ENCODE results near the gene GRIPAP1.

GRIPAP1 gene, protein sequence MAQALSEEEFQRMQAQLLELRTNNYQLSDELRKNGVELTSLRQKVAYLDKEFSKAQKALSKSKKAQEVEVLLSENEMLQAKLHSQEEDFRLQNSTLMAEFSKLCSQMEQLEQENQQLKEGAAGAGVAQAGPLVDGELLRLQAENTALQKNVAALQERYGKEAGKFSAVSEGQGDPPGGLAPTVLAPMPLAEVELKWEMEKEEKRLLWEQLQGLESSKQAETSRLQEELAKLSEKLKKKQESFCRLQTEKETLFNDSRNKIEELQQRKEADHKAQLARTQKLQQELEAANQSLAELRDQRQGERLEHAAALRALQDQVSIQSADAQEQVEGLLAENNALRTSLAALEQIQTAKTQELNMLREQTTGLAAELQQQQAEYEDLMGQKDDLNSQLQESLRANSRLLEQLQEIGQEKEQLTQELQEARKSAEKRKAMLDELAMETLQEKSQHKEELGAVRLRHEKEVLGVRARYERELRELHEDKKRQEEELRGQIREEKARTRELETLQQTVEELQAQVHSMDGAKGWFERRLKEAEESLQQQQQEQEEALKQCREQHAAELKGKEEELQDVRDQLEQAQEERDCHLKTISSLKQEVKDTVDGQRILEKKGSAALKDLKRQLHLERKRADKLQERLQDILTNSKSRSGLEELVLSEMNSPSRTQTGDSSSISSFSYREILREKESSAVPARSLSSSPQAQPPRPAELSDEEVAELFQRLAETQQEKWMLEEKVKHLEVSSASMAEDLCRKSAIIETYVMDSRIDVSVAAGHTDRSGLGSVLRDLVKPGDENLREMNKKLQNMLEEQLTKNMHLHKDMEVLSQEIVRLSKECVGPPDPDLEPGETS

DNA sequence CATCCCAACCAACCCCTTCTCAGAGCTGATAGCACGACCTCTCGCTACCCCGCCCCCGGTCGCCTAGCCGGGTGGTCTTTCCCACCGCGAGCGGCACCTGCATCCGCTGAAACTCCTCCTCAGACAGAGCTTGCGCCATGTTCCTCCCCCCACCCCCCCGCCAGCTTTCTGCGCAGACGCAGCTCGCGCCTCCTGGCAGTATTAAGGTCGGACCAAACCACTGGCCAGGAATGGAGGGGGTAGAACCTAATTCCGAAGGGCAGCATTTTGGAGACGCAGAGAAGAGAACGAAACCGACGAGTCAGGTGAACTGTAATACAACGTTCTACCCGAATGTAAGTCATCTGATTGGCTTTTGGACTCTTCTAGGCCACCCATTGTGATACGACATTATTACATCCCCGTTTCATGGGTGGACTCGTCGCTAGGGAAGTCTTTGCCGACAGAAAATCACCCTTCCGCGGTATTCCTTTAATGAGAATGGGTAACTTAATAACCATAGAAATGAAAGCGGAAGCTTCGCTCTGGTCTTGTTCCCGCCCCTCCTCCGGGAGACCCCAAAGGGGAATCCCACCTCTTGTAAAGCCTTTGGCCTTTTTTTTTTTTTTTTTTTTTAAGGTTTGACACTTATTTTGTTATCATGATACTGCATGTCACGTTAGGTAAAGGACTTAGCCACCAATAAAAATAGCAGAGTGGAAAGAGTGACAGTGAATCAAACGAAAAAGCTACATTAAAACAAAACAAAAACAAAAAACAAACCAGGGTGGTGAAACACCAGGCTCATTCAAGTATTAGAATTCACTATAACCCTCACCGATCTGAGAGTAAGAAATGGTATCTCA is at the start of gene GRIPAP1:
GRIPAP1 (minus strand) TSS at position 174 of the 845 bp plus-strand sequence; CDS start at position 139, 35 bp downstream.
- peak; percentile 89 for DNase-seq (ENCODE audit: low spot score)

DNA sequence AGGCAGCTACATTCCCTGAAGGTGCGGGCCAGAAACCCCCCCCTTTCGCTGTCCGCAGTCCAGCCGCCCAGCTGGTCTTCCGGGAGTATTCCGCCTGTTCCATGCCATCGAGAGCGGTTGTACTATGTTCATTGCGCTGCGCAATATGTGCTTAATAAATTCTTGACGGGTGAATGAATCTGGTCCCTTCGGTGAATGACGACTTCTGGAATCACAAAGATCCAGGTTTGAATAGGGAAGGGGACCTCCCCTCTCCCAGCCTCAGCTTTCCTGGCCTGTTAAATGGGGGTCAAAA is 41.9 kb upstream of the GRIPAP1 start:
- no peak for DNase-seq (ENCODE audit: low spot score)

DNA sequence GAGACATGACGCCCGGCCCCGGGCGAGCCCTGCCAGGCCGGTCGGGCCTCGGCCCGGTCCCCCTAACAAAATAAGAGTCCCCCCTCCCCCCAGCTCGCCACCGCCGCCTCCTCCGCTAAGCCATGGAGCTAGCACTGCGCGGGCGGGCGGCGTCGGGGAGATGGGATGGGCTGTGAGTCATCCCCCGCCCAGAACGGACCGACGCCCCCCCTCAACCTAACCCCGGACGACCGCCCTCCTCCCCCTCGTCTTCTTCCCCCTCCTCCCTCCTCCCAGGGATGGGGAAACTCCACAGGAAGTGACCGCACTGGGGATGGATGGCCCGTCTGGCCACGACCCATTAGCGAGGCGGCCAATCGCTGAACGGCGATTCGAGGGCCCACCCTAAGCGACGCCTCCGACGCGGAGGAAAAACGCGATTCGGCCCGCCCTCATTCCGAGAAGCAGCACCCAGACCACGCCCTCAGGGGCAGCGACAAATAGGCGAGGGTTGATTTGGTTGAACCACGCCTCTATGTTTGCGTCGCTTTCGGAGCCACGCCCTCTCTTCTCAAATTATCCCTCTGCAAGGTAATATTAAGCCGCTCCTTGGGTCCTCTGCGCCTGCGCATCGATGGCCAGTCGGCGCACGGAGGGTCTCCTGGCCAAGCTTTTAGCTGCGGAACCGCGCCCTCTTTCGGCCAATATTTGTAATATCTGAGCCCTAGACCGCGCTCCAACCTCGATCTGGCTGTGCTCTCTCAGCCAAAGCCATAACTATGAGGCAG is 41.3 kb upstream of the GRIPAP1 start, which contains the start of gene TFE3:
TFE3 (minus strand) TSS at position 138 of the 767 bp plus-strand sequence; CDS start at position 7, 131 bp downstream.
- peak; percentile 98 for DNase-seq (ENCODE audit: low spot score)

DNA sequence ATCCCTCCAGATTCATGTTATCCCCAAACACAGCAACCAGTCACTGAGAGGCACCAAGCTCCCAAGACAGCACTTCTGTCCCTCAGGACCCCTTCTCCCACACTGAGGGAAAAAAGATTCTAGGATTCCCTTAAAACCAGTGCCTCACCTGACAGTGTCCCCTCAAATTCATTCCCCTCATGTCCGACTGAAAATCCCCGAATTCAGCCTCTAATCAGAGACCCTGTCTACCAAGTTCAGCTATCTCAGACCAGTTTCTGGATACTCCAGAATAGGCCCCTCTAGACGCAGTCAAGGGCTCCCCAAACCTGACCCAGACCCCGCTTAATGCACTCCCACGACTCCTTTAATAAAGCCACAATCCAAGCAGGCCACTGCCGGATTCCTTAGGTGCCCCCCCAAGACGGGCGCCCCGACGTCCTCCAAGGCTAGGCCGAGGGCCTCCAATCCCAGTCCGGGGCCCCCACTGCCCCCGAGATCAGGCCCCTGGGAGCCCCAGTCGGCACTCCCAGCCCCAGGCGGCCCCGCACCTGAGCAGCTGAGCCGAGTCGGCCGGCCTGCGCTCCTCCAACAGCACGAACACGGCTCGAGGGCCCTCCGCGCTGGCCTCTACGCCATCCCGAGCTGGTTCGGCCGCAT is 40.6 kb upstream of the GRIPAP1 start:
- DNase-seq (ENCODE audit: low spot score) = peak; percentile 15

DNA sequence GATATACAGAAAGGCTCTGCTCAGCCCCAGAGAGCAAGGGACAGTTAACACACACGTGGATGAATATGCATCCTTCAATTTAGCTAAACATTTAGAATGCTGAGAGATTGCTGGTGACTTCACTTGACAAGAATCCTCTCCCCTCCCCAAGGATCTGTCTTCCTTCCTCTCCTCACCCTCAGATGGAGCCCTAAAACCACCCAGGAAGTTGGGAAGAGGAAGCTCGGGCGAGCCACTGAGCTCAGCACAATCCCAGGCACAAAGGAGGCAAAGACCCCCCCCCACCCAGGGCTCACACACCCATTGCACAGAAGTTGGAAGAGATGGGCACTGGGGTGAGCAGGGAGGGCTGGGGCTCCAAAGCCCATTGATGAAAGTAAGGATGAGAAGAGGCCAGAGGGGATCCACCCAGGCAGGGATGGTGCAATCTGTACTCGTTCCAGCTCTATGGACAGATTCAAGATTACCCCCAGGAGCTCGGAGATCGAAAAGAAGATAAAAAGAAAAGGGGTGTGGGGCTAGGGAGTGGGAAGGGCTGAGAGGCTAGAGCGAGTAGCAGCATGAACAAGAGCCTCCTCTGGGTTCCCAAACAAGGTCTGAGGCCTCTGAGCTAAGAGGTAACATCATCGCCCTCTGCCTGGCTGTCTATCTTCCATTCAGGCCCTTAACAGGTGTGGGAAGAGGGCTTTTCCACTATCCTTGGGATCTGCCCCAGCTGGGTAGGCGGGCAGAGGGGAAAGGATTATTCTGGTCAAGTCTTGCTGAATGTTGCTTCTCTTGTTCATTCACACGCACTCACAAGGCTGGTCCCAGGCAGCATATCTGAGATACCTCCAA is 39.9 kb upstream of the GRIPAP1 start:
- DNase-seq (ENCODE audit: low spot score) = peak; percentile 13

DNA sequence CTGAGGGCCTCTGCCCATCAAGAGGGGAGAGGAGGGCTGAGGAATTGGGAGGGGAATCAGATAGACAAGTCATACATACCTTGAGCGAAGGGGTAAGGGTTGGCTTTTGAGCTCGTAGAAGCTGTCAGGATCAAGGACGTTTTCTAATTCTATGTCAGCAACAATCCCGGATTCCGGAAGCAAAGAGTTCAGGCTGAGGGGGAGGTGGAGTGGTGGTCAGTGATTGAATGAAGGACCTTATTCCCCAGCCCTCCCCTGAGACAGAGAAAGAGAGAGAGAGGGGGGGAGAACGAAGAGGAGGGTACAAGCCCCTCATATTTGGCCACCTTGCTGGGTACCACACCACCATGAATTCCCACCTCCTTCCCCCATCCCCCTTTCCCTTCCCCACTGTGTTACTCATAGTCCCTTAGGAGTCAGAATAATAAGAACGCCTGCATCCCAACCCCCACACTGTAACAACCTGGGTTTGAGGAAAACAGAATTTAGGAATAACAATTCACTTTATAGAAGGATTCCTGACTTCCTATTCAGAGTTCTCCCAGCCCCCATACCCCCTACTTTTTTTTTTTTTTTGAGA is 38.4 kb upstream of the GRIPAP1 start:
- no peak for DNase-seq (ENCODE audit: low spot score)

DNA sequence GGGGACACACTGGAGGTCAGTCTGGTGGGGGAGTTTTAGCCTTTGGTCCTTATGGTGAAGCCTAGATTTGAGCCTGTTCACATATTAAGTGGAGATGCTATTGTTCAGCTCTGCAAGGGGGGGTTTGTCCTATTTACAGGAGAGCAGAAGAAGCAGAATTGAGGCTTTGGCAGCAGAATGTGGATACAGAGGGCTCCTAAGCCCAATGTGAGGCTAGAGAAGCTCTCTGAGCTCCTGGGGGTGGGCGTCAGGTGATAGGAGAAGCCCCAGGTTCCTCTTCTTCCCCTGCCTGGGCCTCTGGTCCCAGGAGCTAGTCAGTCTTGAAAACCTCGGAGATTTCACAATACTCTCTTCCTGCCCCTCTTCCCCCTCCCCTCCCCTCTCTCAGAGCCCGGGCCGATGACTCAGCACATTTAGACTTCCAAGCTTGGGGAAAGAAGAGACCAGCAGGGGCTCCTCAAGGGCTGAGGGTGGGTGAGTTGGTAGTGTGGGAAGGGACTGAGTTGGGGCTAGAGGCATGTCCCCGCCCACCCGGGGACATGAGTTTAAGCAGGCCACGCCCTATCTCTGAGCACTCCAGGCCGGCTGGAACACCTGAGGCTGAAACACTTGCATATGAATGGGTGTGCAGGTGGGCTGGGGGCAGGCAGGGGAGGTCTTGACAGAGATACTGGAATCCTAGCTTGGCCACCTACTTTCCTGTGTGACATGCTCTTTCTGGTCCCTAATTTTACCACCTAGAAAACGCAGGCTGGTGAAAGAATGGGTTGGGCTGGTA is 37.7 kb upstream of the GRIPAP1 start:
- DNase-seq (ENCODE audit: low spot score) = peak; percentile 40

DNA sequence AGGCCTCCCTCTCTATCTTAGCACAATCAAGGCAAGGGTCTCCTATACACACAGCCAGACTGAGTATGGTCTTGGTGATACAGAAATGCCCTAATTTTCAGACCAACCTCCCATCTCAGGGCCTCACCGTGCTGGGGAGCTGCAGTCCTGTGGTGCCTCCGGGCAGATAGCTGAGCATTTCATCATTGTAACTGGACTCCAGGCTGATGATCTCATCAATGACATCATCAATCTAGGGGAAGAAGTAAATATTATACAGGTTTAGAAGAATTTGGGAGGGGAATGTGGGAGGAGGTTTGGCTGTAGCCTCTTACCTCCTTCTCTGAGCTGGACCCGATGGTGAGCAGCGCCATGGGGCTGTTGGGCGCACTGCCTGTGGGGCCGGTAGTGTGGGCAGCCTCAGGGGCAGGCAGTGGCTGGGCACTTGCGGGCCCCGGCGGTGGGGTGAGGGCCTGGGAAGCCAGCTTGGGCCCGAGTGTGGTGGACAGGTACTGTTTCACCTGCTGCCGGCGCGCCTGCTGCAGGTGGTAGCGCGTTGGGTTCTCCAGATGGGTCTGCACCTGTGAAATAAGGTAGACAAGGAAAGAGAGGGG is 35.9 kb upstream of the GRIPAP1 start:
- DNase-seq (ENCODE audit: low spot score) = no peak

DNA sequence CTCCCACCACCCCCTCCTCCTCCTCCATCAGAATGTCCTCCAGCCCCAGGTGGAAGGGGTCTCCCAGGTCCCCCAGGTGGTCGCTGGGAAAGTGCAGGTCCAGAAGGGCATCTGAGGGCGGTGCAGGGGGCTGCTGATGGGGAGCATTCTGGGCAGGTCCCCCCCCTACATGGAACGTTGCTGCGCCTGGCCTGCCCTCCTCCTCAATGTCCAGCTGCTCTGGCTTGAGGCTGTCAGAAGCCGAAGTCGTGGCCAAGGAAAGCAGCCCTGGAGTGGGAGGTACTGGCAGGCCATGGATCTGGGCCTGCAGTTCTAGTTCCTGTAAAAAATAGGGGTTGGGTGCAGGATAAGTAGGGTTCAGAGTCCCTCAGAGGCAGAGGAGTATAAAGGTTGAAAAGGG is 28.2 kb upstream of the GRIPAP1 start:
- DNase-seq (ENCODE audit: low spot score) = no peak

DNA sequence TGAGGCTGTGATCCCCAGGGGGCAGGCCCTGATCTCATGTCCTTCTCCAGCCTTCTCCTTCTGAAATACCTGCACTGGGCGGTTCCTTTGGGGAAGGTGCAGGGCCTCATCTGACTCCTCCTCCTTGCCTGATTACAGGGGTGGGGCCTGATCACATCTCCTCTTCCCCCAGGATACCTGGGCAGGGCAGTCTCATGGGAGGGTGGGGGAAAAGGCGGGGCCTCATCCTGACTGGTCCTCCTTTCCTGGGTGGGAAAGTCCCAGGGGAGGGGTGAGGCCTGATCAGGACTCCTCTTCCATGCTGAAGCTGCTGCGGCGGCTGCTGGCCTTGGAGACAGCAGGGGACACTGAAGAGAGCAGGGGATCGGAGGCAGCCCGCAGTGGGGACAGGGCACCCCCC is 27.8 kb upstream of the GRIPAP1 start:
- no peak for DNase-seq (ENCODE audit: low spot score)

DNA sequence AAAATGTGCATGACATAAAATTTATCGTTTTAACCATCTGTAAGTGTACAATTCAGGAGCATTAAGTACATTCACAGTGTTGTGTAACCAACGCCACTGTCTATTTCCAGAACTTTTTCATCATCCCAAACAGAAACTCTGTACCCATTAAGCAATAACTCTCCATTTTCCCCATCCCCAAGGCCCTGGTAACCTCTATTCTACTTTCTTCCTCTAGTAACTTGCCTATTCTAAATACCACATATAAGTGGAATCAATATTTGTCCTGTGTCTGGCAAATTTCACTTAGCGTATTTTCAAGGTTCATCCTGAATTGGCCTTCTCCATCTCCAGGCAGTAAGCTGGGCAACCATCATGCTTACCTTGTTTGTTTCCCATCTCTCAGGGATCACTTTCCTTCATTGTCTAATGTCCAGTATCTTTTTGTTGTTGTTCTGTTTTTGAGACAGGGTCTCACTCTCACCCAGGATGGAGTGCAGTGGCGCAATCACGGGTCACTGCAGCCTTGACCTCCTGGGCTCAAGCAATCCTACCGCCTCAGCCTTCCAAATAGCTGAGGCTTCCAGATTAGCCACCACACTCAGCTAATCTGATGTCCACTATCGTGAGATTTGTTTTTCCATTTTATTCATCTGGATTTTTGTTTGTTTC is 17.7 kb upstream of the GRIPAP1 start:
- DNase-seq (ENCODE audit: low spot score) = no peak

DNA sequence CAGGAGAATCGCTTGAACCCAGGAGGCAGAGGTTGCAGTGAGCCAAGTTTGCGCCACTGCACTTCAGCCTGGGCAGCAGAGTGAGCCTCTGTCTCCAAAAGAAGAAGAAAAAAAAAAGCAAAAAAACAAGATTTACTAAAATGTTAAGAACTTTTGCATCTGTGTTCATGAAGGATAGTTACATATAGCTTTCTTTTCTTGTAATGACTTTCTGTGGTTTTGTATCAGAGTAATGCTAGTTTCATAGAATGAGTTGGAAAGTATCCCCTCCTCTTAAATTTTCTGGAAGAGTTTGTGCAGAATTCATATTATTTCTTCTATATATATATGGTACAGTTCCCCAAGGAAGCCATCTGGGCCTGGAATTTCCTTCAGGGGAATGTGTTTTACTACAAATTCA is 17.0 kb upstream of the GRIPAP1 start:
- DNase-seq (ENCODE audit: low spot score) = no peak

DNA sequence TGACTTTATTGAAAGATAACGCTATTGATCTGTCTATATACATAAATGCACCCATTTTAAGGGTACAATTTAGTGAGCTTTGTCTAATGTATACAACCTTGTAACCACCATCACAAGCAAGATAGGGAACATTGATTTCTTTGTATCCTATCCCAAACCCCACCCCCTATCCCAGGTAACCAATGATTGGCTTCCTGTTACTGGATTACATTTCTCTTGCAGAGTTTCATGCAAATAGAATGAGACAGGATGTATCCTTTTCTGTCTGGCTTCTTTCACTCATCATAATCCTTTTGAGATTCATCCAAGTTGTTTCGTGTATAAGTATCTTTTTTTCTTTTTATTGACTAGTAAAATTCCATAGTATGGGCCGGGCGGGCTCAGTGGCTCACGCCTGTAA is 1.6 kb upstream of the GRIPAP1 start:
- peak; percentile 11 for DNase-seq (ENCODE audit: low spot score)

DNA sequence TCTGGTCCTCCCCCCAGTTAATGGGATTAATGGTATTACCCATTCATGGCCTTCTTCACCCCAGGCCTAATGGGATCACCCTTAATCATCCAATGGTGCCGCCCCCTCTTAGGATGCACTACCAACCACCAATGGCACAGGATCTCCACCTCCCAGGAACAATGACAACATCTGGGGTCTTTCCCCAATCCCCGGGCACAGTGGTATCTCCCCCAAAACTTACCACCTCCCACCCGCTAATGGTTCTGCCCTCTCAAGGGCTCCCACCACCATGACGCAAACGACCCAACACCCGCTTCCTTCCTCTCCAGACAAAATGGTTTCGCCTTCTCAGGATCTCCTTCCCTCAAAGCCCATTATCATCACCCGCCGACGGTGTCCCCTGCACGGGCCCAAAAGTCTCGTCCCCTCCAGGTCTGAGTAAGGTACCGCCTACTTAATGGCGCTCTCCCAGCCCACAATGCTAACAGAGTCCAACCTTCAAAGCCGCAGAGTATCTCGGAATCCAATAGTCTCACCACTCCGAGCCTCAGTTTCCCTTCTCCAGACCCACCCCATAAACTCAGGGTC is 458 bp downstream of the GRIPAP1 start:
- DNase-seq (ENCODE audit: low spot score) = peak; percentile 66

DNA sequence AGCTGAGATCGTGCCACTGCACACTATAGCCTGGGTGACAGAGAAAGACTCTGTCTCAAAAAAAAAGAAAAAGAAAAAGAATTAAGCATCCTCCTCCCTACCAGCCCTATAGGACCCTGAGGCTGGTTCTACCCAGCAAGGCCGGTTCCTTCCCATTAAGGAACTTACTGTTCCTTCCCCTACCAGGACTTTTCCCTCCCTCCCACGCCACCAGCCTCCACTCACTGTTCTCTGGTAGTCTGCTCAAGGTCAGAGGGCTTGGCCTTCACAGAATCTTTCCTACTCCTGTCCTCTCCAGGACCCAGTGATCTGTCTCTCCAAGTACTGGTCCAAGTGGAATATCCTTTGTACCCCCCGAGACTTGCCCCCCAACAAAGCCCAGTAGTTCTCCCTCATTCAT is 1.4 kb downstream of the GRIPAP1 start:
- DNase-seq (ENCODE audit: low spot score) = no peak

DNA sequence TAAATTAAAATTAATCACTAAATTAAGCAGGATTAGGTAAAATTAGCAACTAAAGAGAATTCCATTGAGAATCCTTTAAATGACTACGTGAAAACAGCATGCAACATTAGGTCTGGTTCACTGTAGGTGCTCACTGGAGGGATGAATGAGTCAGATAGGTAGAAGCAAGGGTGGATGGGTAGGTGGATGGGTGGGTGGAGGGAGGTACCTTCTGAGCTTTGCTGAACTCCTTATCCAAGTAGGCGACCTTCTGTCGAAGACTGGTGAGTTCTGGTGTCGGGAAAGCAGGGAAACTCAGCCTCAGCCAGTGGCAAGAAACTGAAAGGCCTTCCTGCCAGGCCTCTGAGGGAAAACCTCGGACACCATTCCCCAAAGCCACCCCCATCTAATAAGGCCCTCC is 3.0 kb downstream of the GRIPAP1 start:
- no peak for DNase-seq (ENCODE audit: low spot score)

DNA sequence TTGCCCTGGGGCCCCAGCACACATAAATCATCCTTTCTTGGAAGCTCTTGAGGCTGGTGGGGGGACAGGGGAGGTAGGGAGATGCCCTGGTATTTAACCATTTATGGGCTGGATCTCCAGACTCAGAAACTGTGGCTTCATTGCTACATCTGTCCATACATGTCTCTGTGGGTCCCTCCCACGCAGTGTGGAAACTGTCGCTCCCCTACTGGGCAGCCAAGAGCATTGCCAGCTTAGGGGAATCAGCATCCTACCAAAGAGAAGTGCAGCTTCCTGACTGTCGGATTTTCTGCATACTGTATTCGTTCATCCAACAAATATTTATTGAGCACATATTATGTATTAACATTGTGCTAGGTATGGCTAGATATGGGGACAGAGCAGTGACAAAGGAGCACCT is 3.7 kb downstream of the GRIPAP1 start:
- no peak for DNase-seq (ENCODE audit: low spot score)

DNA sequence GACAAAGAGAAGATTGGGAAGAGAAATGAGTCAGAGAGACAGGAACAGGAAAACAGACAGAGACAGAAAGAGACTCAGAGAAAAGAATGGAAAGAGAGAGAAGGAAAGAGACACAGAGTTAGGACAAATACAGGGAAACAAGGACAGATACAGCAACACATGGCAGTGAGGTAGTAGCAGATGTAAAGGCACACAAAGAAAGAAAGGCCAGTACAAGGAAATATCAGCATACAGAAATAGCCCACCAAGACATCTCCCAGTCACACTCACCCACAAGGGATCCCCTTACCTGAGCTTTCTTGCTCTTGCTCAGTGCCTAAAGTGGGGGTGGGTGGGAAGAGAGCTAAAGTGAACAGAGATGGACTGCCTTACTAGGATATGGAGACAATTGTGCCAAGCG is 4.2 kb downstream of the GRIPAP1 start:
- no peak for DNase-seq (ENCODE audit: low spot score)

Measured in NAMALWA (cell line).